Activated T-helper 1 cell treated with anti-CD3 and anti-CD28 coated beads, Interleukin-12 subunit alpha, Interleukin-12 subunit beta, Interleukin-2, Interleukin-4 antibody, amounts not matched to agents 30 ng/mL and 10 ng/mL and 1 ng/mL, durations not matched to agents 14 hours and 24 hours and 36 hours (primary cell): Measurements from ENCODE around the gene NLGN1. TPM values are rescaled to one million over a fixed set of nuclear protein-coding genes. Genes with fewer than 3 reads are reported as not detected.

Source experiments
- DNase-seq: peaks from one replicate; pipeline ENCODE4 v3.0.0; 2021; ENCODE audit warnings: low spot score
- H3K27ac Mint-ChIP-seq: one replicate; pipeline ENCODE4 v1.8.0; 2021; ENCODE audit warnings: mild to moderate bottlenecking, mixed read lengths
- H3K27me3 Mint-ChIP-seq: one replicate; pipeline ENCODE4 v1.8.0; 2022; ENCODE audit warnings: mild to moderate bottlenecking, moderate library complexity, mixed read lengths; ENCODE audit not compliant: insufficient read depth
- H3K36me3 Mint-ChIP-seq: one replicate; pipeline ENCODE4 v1.8.0; 2021; ENCODE audit warnings: low read depth, mixed read lengths
- H3K4me1 Mint-ChIP-seq: one replicate; pipeline ENCODE4 v1.8.0; 2021; ENCODE audit warnings: low read depth, mixed read lengths
- H3K4me3 Mint-ChIP-seq: one replicate; pipeline ENCODE4 v1.8.0; 2021; ENCODE audit warnings: mild to moderate bottlenecking, moderate library complexity, mixed read lengths
- H3K9me3 Mint-ChIP-seq: one replicate; pipeline ENCODE4 v1.8.0; 2021; ENCODE audit warnings: mixed read lengths
- intact Hi-C: fragments of 100-400 bp; cut with micrococcal nuclease; formaldehyde crosslinking; loops from one replicate; pipeline ENCODE4 v1.15.1; 2024
- total RNA-seq: library from RNA; stranded (reverse); gene quantifications from 2 replicates; pipeline ENCODE4 v1.2.3, GENCODE V29; 2022

The NLGN1 gene
- total RNA-seq, 1 donor from 2014 or later = not detected

- no peak overlapping the region for H3K4me3 Mint-ChIP-seq
- no peaks in the 10 kb centered on the region for H3K4me1 Mint-ChIP-seq
- H3K27ac Mint-ChIP-seq = no peak overlapping the region
- intact Hi-C loops = no loop called here
- DNase-seq = no peak
- no peaks in the 10 kb centered on the region for H3K27me3 Mint-ChIP-seq
- no peaks in the 10 kb centered on the region for H3K36me3 Mint-ChIP-seq
- H3K9me3 Mint-ChIP-seq = no peaks in the 10 kb centered on the region
These were observed 441.1 kb downstream of the NLGN1 start for GRCh38 chr3:173838644-173839043.

GRCh38 chr3:173839859-173840258 lies 442.3 kb downstream of the NLGN1 start:
- Mint-ChIP-seq H3K4me3 (no peak overlapping the region), H3K27me3 (no peaks in the 10 kb centered on the region), H3K4me1 (no peaks in the 10 kb centered on the region), H3K36me3 (no peaks in the 10 kb centered on the region), H3K27ac (no peak overlapping the region), H3K9me3 (no peaks in the 10 kb centered on the region)
- intact Hi-C loops = no loop called here
- no peak for DNase-seq

GRCh38 chr3:173841334-173841733 lies 443.8 kb downstream of the NLGN1 start:
- Mint-ChIP-seq H3K27me3 (no peaks in the 10 kb centered on the region), H3K4me3 (no peak overlapping the region), H3K36me3 (no peaks in the 10 kb centered on the region), H3K27ac (no peak overlapping the region), H3K4me1 (no peaks in the 10 kb centered on the region), H3K9me3 (no peaks in the 10 kb centered on the region)
- intact Hi-C loops = no loop called here
- no peak for DNase-seq

GRCh38 chr3:173843060-173843459 lies 445.5 kb downstream of the NLGN1 start:
- H3K4me3 Mint-ChIP-seq = no peak overlapping the region
- no peaks in the 10 kb centered on the region for H3K27me3 Mint-ChIP-seq
- DNase-seq = no peak
- H3K4me1 Mint-ChIP-seq = no peaks in the 10 kb centered on the region
- H3K9me3 Mint-ChIP-seq = no peaks in the 10 kb centered on the region
- intact Hi-C loops = no loop called here
- no peak overlapping the region for H3K27ac Mint-ChIP-seq
- no peaks in the 10 kb centered on the region for H3K36me3 Mint-ChIP-seq

- Mint-ChIP-seq H3K27me3 (no peaks in the 10 kb centered on the region), H3K36me3 (no peaks in the 10 kb centered on the region)
These were observed 449.0 kb downstream of the NLGN1 start for GRCh38 chr3:173846584-173846983.

GRCh38 chr3:173849489-173849888 lies 451.9 kb downstream of the NLGN1 start:
- Mint-ChIP-seq H3K9me3 (no peaks in the 10 kb centered on the region), H3K27ac (no peak overlapping the region), H3K4me3 (no peak overlapping the region), H3K4me1 (no peaks in the 10 kb centered on the region), H3K27me3 (no peaks in the 10 kb centered on the region), H3K36me3 (no peaks in the 10 kb centered on the region)
- DNase-seq = no peak
- intact Hi-C loops = no loop called here

More at GRCh38 chr3:173846584-173846983, 449.0 kb downstream of the NLGN1 start:
- intact Hi-C loops = no loop called here
- Mint-ChIP-seq H3K4me1 (no peaks in the 10 kb centered on the region), H3K27ac (no peak overlapping the region), H3K4me3 (no peak overlapping the region), H3K9me3 (no peaks in the 10 kb centered on the region)
- DNase-seq = no peak

GRCh38 chr3:173857154-173857553 lies 459.6 kb downstream of the NLGN1 start:
- DNase-seq = no peak
- Mint-ChIP-seq H3K36me3 (no peaks in the 10 kb centered on the region), H3K4me3 (no peak overlapping the region), H3K27ac (no peak overlapping the region), H3K27me3 (no peaks in the 10 kb centered on the region), H3K4me1 (no peaks in the 10 kb centered on the region), H3K9me3 (no peaks in the 10 kb centered on the region)
- intact Hi-C loops = no loop called here

- H3K9me3 Mint-ChIP-seq = no peaks in the 10 kb centered on the region
- DNase-seq = no peak
- no peak overlapping the region for H3K27ac Mint-ChIP-seq
- H3K4me3 Mint-ChIP-seq = no peak overlapping the region
- H3K4me1 Mint-ChIP-seq = no peaks in the 10 kb centered on the region
- intact Hi-C loops = no loop called here
- H3K27me3 Mint-ChIP-seq = no peaks in the 10 kb centered on the region
- no peaks in the 10 kb centered on the region for H3K36me3 Mint-ChIP-seq
These were observed 465.2 kb downstream of the NLGN1 start for GRCh38 chr3:173862701-173863100.

GRCh38 chr3:173863551-173863950 lies 466.0 kb downstream of the NLGN1 start:
- intact Hi-C loops = no loop called here
- Mint-ChIP-seq H3K27ac (no peak overlapping the region), H3K27me3 (no peaks in the 10 kb centered on the region), H3K36me3 (no peaks in the 10 kb centered on the region), H3K4me3 (no peak overlapping the region), H3K4me1 (no peaks in the 10 kb centered on the region), H3K9me3 (no peaks in the 10 kb centered on the region)
- no peak for DNase-seq

- Mint-ChIP-seq H3K27ac (no peak overlapping the region), H3K4me1 (no peaks in the 10 kb centered on the region), H3K4me3 (no peak overlapping the region), H3K27me3 (no peaks in the 10 kb centered on the region), H3K36me3 (no peaks in the 10 kb centered on the region), H3K9me3 (no peaks in the 10 kb centered on the region)
- intact Hi-C loops = no loop called here
- DNase-seq = no peak
These were observed 468.5 kb downstream of the NLGN1 start for GRCh38 chr3:173865900-173866498.

- no peak for DNase-seq
- H3K36me3 Mint-ChIP-seq = no peaks in the 10 kb centered on the region
- H3K27ac Mint-ChIP-seq = no peak overlapping the region
- H3K9me3 Mint-ChIP-seq = peaks cover 4% of the 10 kb centered on the region
- no peak overlapping the region for H3K4me3 Mint-ChIP-seq
- no peaks in the 10 kb centered on the region for H3K27me3 Mint-ChIP-seq
- no peaks in the 10 kb centered on the region for H3K4me1 Mint-ChIP-seq
- intact Hi-C loops = no loop called here
These were observed 472.2 kb downstream of the NLGN1 start for GRCh38 chr3:173869766-173870165.

GRCh38 chr3:173870976-173871375 lies 473.4 kb downstream of the NLGN1 start:
- intact Hi-C loops = no loop called here
- DNase-seq = no peak
- no peaks in the 10 kb centered on the region for H3K27me3 Mint-ChIP-seq
- H3K27ac Mint-ChIP-seq = no peak overlapping the region
- no peaks in the 10 kb centered on the region for H3K4me1 Mint-ChIP-seq
- H3K9me3 Mint-ChIP-seq = peaks cover 4% of the 10 kb centered on the region
- H3K4me3 Mint-ChIP-seq = no peak overlapping the region
- H3K36me3 Mint-ChIP-seq = no peaks in the 10 kb centered on the region

- intact Hi-C loops = no loop called here
- H3K9me3 Mint-ChIP-seq = peaks cover 4% of the 10 kb centered on the region
- no peaks in the 10 kb centered on the region for H3K36me3 Mint-ChIP-seq
- no peak for DNase-seq
- no peaks in the 10 kb centered on the region for H3K4me1 Mint-ChIP-seq
- no peak overlapping the region for H3K4me3 Mint-ChIP-seq
- no peaks in the 10 kb centered on the region for H3K27me3 Mint-ChIP-seq
- no peak overlapping the region for H3K27ac Mint-ChIP-seq
These were observed 478.2 kb downstream of the NLGN1 start for GRCh38 chr3:173875790-173876189.

GRCh38 chr3:173876476-173876875 lies 478.9 kb downstream of the NLGN1 start:
- Mint-ChIP-seq H3K4me1 (no peaks in the 10 kb centered on the region), H3K9me3 (peaks cover 4% of the 10 kb centered on the region), H3K4me3 (no peak overlapping the region), H3K36me3 (no peaks in the 10 kb centered on the region), H3K27ac (no peak overlapping the region), H3K27me3 (no peaks in the 10 kb centered on the region)
- intact Hi-C loops = no loop called here
- DNase-seq = no peak
